A673 (cell line): ENCODE data around the gene KRTAP12-4. TPM values are rescaled to one million over a fixed set of nuclear protein-coding genes. Genes with fewer than 3 reads are reported as not detected.
A peak's percentile ranks its signal among the peaks of the same experiment; 100 is the strongest.
"Not testable (repeated sequence)": the region's sequence is repeated elsewhere in the genome, so short reads cannot be mapped to it uniquely, and the experiment has no call there.

Experiments used
- BruUV-seq: library from RNA; stranded (reverse); fragments of 400-500 nt; replicated peaks from 2 replicates; lab custom pipeline; 2021; lab: Mats Ljungman, UMichigan
- CTCF ChIA-PET: fragments of 300-600 bp; sonication (Branson Sonifier 250); formaldehyde crosslinking; loops from one replicate; lab custom pipeline; 2022; ENCODE audit warnings: antibody characterized with exemption; lab: Charles Lee
- POLR2A ChIA-PET: fragments of 300-600 bp; sonication (Branson Sonifier 250); formaldehyde crosslinking; loops from one replicate; lab custom pipeline; 2022; ENCODE audit warnings: antibody characterized with exemption; ENCODE audit not compliant: low non-redundant PET; lab: Charles Lee
- DNase-seq: peaks from one replicate; pipeline ENCODE4 v3.0.0-alpha.2; 2015; ENCODE audit warnings: low spot score
- H3K27ac ChIP-seq: fragments of 200-600 bp; sonication (generic); 2 replicates; pipeline ENCODE4 v1.5.1; 2016; ENCODE audit warnings: mixed run types, low read depth, mild to moderate bottlenecking, mixed read lengths, antibody characterized with exemption, low read length; ENCODE audit not compliant: poor library complexity, severe bottlenecking
- H3K27me3 ChIP-seq: fragments of 200-600 bp; sonication (generic); replicated peaks from 2 replicates; pipeline ENCODE4 v1.6.1; 2017; ENCODE audit warnings: mixed run types, low read depth, mild to moderate bottlenecking, mixed read lengths, antibody characterized with exemption, low read length; ENCODE audit not compliant: insufficient read depth, poor library complexity
- H3K36me3 ChIP-seq: fragments of 200-600 bp; sonication (generic); 2 replicates; pipeline ENCODE4 v1.6.1; 2016; ENCODE audit warnings: mixed run types, mild to moderate bottlenecking, mixed read lengths, antibody characterized with exemption, low read length; ENCODE audit not compliant: insufficient read depth, poor library complexity, severe bottlenecking
- H3K4me1 ChIP-seq: fragments of 200-600 bp; sonication (generic); 2 replicates; pipeline ENCODE4 v1.6.1; 2017; ENCODE audit warnings: mixed run types, mild to moderate bottlenecking, mixed read lengths, antibody characterized with exemption, low read length; ENCODE audit not compliant: insufficient read depth, poor library complexity, severe bottlenecking
- H3K4me3 ChIP-seq: fragments of 200-600 bp; sonication (generic); 2 replicates; pipeline ENCODE4 v1.5.1; 2016; ENCODE audit warnings: low read depth, mixed run types, mild to moderate bottlenecking, mixed read lengths, low read length; ENCODE audit not compliant: poor library complexity, severe bottlenecking
- H3K9me3 ChIP-seq: fragments of 200-600 bp; sonication (generic); 2 replicates; pipeline ENCODE4 v1.6.1; 2016; ENCODE audit warnings: mixed run types, low read depth, mild to moderate bottlenecking, mixed read lengths, antibody characterized with exemption, low read length; ENCODE audit not compliant: poor library complexity, severe bottlenecking
- CTCF ChIP-seq: fragments of 300-800, 200-600 bp; sonication (generic); conservative IDR thresholded peaks from 2 replicates; pipeline ENCODE4 v1.5.1; 2017; ENCODE audit warnings: low read depth, mild to moderate bottlenecking, antibody characterized with exemption, low read length, moderate library complexity, mixed read lengths
- EZH2 ChIP-seq: fragments of 200-600 bp; sonication (generic); IDR thresholded peaks from 2 replicates; pipeline ENCODE4 v1.6.1; 2017; ENCODE audit warnings: borderline replicate concordance, low read depth, mild to moderate bottlenecking, mixed read lengths, antibody characterized with exemption, low read length; ENCODE audit not compliant: poor library complexity, severe bottlenecking
- intact Hi-C: fragments of 100-400 bp; cut with micrococcal nuclease; formaldehyde crosslinking; loops from one replicate; pipeline ENCODE4 v1.10.0; 2022; ENCODE audit not compliant: unreplicated experiment
- total RNA-seq: library from RNA; stranded (reverse); gene quantifications from 2 replicates; pipeline ENCODE4 v1.2.3, GENCODE V29; 2021

KRTAP12-4 gene
- total RNA-seq, 1 experiment from 2014 or later, result 1.0 TPM

GRCh38 chr21:44687671-44688070 lies 33.2 kb upstream of the KRTAP12-4 start:
- peaks cover 7% of the 10 kb centered on the region for H3K9me3 ChIP-seq
- intact Hi-C loops, result no loop called here
- TF ChIP-seq EZH2, result no peak
- no peak for TF ChIP-seq CTCF

GRCh38 chr21:44686843-44687561 lies 32.5 kb upstream of the KRTAP12-4 start:
- H3K27me3 ChIP-seq, result no peaks in the 10 kb centered on the region
- intact Hi-C loops, result no loop called here
- H3K9me3 ChIP-seq, result peaks cover under 1% of the 10 kb centered on the region
- H3K27ac ChIP-seq, result peak overlapping the region; percentile 15
- DNase-seq, result no peak
- CTCF ChIA-PET, result no interaction called here
- peaks cover 4% of the 10 kb centered on the region for H3K4me1 ChIP-seq
- no TSS peak for BruUV-seq
- TF ChIP-seq CTCF (no peak), EZH2 (no peak)
- POLR2A ChIA-PET, result no interaction called here
- no peaks in the 10 kb centered on the region for H3K36me3 ChIP-seq
- H3K4me3 ChIP-seq, result no peak overlapping the region

More at GRCh38 chr21:44687671-44688070, 33.2 kb upstream of the KRTAP12-4 start:
- no TSS peak for BruUV-seq
- no peaks in the 10 kb centered on the region for H3K27me3 ChIP-seq
- no peak overlapping the region for H3K4me3 ChIP-seq
- H3K27ac ChIP-seq, result no peak overlapping the region
- POLR2A ChIA-PET, result no interaction called here
- no peak for DNase-seq
- H3K4me1 ChIP-seq, result peaks cover 4% of the 10 kb centered on the region
- H3K36me3 ChIP-seq, result no peaks in the 10 kb centered on the region
- CTCF ChIA-PET, result no interaction called here

GRCh38 chr21:44686000-44686781 lies 31.7 kb upstream of the KRTAP12-4 start:
- no peaks in the 10 kb centered on the region for H3K27me3 ChIP-seq
- peak overlapping the region; percentile 15 for H3K27ac ChIP-seq
- no TSS peak for BruUV-seq
- DNase-seq, result peak; percentile 35
- H3K4me3 ChIP-seq, result no peak overlapping the region
- intact Hi-C loops, result no loop called here
- POLR2A ChIA-PET, result no interaction called here
- no peak for TF ChIP-seq EZH2
- TF ChIP-seq CTCF, result no peak
- no peaks in the 10 kb centered on the region for H3K4me1 ChIP-seq
- no peaks in the 10 kb centered on the region for H3K9me3 ChIP-seq
- H3K36me3 ChIP-seq, result no peaks in the 10 kb centered on the region
- CTCF ChIA-PET, result no interaction called here

GRCh38 chr21:44685050-44685449 lies 30.6 kb upstream of the KRTAP12-4 start:
- DNase-seq, H3K27ac ChIP-seq, intact Hi-C loops, H3K9me3 ChIP-seq, CTCF ChIA-PET, POLR2A ChIA-PET, H3K36me3 ChIP-seq, H3K4me3 ChIP-seq, H3K27me3 ChIP-seq, H3K4me1 ChIP-seq, BruUV-seq: not testable (repeated sequence)
